ENCODE results near the gene SEZ6L2. TPM values are rescaled to one million over a fixed set of nuclear protein-coding genes. Genes with fewer than 3 reads are reported as not detected.
A peak's percentile ranks its signal among the peaks of the same experiment; 100 is the strongest.
"Not testable (repeated sequence)": the region's sequence is repeated elsewhere in the genome, so short reads cannot be mapped to it uniquely, and the experiment has no call there.

SEZ6L2 gene
- polyA plus RNA-seq, 1 donor = 52.3 TPM

DNA sequence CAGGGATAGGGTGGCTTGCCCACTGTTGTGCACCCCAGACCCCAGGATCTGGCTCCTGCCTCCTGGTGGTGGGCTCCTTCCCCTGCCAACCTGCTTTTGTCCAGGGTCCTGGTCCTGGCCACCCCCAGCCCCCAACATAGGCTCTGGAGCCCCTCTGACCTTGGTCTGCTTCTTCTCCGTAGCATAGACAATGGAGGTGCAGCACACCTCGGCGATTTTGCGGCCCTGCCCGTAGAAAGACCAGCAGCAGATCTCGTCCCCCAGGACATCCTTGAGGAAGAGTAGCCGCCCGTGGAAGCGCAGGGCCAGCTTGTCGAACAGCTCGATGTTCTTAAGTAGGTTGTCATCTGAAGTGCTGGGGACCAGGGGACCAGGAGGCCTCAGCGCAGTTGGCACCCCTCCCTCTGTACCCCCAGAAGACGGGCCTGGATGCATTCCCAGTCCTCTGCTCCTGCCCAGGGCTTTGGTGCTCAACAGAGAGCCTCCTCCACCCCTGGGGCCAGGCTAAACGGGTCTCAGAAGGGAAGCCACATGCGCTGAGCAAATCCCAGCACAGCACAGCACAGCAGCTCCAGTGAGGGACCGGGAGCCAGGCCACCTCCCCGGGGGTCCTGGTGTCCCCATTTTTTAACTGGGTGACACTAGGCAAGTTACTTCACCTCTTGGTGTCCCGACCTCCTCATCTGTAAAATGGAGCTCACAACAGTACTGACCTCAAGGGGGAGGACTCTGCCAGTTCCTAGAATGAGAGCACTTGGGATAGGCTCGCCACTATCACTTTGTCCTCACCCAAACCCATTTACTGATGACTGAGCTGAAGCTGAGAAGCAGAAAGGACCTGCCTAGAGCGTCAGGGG, 11.7 kb upstream of the SEZ6L2 start:
- Histone ChIP-seq H3K4me1 (ENCODE audit: control insufficient read depth, insufficient read depth, low read length) (no peaks in the 10 kb centered on the region), H3K4me3 (ENCODE audit: low read length) (no peak overlapping the region), H3K27me3 (ENCODE audit: control insufficient read depth, insufficient read depth, low read length) (no peaks in the 10 kb centered on the region), H3K27ac (ENCODE audit: low read length) (no peak overlapping the region), H3K9me3 (ENCODE audit: control insufficient read depth, low read depth, low read length) (peaks cover 2% of the 10 kb centered on the region), H3K36me3 (ENCODE audit: control insufficient read depth, insufficient read depth, low read length) (peaks cover 21% of the 10 kb centered on the region)
- DNase-seq = no peak
- no CpG with 5 or more reads among the region's 20 CpGs for WGBS (ENCODE audit: insufficient coverage, low lambda C conversion rate)

DNA sequence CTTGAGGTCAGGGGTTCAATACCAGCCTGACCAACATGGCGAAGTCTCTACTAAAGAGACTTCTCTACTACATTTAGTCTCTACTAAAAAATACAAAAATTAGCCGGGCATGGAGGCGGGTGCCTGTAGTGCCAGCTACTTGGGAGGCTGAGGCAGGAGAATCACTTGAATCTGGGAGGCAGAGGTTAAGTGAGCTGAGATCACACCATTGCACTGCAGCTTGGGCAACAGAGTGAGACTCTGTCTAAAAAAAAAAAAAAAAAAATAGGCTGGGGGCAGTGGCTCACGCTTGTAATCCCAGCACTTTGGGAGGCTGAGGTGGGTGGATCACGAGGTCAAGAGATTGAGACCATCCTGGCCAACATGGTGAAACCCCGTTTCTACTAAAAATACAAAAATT, 10.5 kb upstream of the SEZ6L2 start:
- H3K27ac ChIP-seq (ENCODE audit: low read length); H3K4me1 ChIP-seq (ENCODE audit: control insufficient read depth, insufficient read depth, low read length); DNase-seq; H3K4me3 ChIP-seq (ENCODE audit: low read length); H3K27me3 ChIP-seq (ENCODE audit: control insufficient read depth, insufficient read depth, low read length); H3K9me3 ChIP-seq (ENCODE audit: control insufficient read depth, low read depth, low read length): not testable (repeated sequence)
- no CpG with 5 or more reads among the region's 6 CpGs for WGBS (ENCODE audit: insufficient coverage, low lambda C conversion rate)
- H3K36me3 ChIP-seq (ENCODE audit: control insufficient read depth, insufficient read depth, low read length) = peaks cover 19% of the 10 kb centered on the region

DNA sequence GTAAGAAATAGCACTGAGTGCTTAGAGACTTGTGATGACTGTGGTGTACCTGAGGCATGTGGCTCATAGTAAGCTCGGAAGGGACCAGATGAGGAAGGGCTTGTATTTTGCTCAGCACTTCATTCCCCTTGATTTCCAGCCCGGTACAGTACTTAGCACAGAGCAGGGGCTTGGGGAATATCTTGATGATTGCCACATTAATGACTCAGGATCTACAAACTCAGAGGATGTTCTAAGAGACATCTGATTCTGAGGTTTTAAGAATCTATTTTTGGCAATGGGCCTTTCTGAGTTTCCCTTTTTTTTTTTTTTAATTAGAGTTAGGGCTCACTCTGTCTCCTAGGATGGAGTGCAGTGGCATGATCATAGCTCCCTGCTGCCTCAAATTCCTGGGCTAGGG, 10.0 kb upstream of the SEZ6L2 start:
- Histone ChIP-seq H3K27ac (ENCODE audit: low read length) (no peak overlapping the region), H3K27me3 (ENCODE audit: control insufficient read depth, insufficient read depth, low read length) (no peaks in the 10 kb centered on the region), H3K9me3 (ENCODE audit: control insufficient read depth, low read depth, low read length) (peaks cover 2% of the 10 kb centered on the region), H3K4me3 (ENCODE audit: low read length) (no peak overlapping the region), H3K36me3 (ENCODE audit: control insufficient read depth, insufficient read depth, low read length) (peaks cover 15% of the 10 kb centered on the region), H3K4me1 (ENCODE audit: control insufficient read depth, insufficient read depth, low read length) (no peaks in the 10 kb centered on the region)
- DNase-seq = no peak
- no CpG with 5 or more reads among the region's 2 CpGs for WGBS (ENCODE audit: insufficient coverage, low lambda C conversion rate)

DNA sequence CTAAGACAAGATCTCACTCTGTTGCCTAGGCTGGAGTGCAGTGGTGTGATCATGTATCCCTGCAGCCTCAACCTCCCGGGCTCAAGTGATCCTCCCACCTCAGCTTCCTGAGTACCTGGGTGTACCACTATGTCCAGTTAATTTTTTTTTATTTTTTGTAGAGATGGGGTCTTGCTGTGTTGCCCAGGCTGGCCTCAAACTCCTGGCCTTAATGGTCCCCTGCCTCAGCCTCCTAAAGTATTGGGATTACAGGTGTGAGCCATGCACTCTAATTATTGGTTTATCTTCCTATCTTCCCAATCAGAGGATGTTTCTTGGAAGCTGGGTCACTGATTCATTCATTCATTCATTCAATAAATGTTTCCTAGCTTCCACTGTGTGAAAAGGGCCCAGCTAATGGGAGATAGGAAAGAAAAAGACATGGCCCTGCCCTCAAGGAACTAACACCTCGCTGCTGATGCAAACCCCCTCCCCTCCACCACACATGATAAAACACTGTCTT, 9.4 kb upstream of the SEZ6L2 start:
- Histone ChIP-seq H3K4me3 (ENCODE audit: low read length) (no peak overlapping the region), H3K27me3 (ENCODE audit: control insufficient read depth, insufficient read depth, low read length) (no peaks in the 10 kb centered on the region), H3K4me1 (ENCODE audit: control insufficient read depth, insufficient read depth, low read length) (no peaks in the 10 kb centered on the region), H3K27ac (ENCODE audit: low read length) (no peak overlapping the region), H3K36me3 (ENCODE audit: control insufficient read depth, insufficient read depth, low read length) (peaks cover 11% of the 10 kb centered on the region), H3K9me3 (ENCODE audit: control insufficient read depth, low read depth, low read length) (peaks cover 2% of the 10 kb centered on the region)
- DNase-seq = no peak
- no CpG with 5 or more reads among the region's 2 CpGs for WGBS (ENCODE audit: insufficient coverage, low lambda C conversion rate)

DNA sequence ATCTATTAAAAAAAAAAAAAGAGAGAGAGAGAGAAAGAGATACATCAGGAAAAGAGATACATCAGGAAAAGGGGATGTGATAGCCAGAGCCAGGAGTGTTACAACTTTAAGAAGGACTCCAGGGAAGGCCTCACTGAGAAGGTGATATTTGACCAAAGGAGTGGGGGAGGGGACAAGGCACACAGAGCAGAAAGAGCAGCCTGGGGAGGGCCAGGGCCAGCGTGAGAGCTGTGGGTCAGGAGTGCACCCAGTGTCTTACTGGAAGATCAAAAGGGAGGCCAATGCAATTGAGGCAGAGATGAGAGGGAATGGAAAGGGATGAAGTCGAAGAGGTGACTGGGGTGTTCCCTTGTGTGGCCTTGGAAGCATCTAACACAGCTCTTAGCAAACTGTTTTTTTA, 8.6 kb upstream of the SEZ6L2 start:
- Histone ChIP-seq H3K4me3 (ENCODE audit: low read length) (no peak overlapping the region), H3K27me3 (ENCODE audit: control insufficient read depth, insufficient read depth, low read length) (no peaks in the 10 kb centered on the region), H3K4me1 (ENCODE audit: control insufficient read depth, insufficient read depth, low read length) (no peaks in the 10 kb centered on the region), H3K27ac (ENCODE audit: low read length) (no peak overlapping the region), H3K36me3 (ENCODE audit: control insufficient read depth, insufficient read depth, low read length) (peaks cover 8% of the 10 kb centered on the region), H3K9me3 (ENCODE audit: control insufficient read depth, low read depth, low read length) (peaks cover 2% of the 10 kb centered on the region)
- no peak for DNase-seq
- 80% methylated on average over 1 of the region's 2 CpGs for WGBS (ENCODE audit: insufficient coverage, low lambda C conversion rate)

DNA sequence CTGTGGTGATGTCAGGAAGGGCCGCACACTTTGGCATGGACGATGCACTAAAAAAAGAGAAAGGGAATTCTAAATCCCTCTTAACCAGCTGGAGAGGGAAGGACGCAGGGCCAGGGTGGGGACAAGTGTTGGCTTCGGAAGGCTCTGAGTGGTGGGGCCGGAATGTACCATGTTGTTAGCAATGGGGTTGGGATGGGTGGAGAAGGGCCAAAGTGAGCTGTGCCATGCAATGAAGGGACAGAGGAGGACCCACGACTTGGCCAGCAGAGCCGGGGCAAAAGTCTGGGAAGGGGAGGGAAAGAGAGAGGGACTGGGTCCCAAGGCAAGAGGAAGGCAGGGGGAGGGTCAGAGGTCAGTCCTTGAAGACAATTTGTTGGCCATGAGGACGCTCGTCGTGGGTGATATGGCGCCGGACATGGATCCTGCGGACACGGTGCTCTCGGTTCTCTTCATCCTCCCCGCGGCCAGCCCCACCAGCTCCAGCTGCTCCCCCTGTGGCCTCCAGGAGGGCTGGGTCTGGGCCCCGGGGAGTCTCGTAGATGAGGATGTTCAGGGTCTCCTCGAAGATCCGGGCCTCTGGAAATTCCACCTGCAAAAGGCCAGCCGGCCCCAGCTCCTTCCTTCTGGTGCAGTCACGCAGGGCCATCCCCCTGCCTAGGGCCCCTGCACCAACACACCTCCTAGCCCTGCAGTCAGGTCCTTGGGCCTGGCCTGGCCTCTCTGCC, 7.3 kb upstream of the SEZ6L2 start:
- 50% methylated on average over 1 of the region's 23 CpGs for WGBS (ENCODE audit: insufficient coverage, low lambda C conversion rate)
- Histone ChIP-seq H3K27ac (ENCODE audit: low read length) (no peak overlapping the region), H3K4me1 (ENCODE audit: control insufficient read depth, insufficient read depth, low read length) (peaks cover 5% of the 10 kb centered on the region), H3K27me3 (ENCODE audit: control insufficient read depth, insufficient read depth, low read length) (no peaks in the 10 kb centered on the region), H3K4me3 (ENCODE audit: low read length) (no peak overlapping the region), H3K9me3 (ENCODE audit: control insufficient read depth, low read depth, low read length) (peaks cover 2% of the 10 kb centered on the region), H3K36me3 (ENCODE audit: control insufficient read depth, insufficient read depth, low read length) (peaks cover 8% of the 10 kb centered on the region)
- DNase-seq = no peak

DNA sequence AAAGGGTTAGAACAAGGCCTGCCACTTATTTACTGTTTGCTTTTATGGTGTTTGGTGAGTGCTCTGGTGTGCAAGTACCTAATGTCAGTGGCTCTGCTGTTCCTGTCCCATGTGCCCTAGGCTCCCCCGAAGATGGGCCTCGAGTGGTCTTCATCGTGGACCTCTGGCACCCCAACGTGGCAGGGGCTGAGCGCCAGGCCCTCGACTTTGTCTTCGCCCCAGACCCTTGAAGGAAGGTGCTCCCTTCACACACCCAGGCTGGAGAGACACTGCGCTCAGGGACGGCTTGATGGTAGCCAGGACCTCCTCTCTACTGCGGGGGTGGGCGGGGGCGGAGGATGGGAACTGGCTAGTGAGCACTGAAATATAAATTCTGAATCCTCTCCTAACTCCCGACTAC, 6.3 kb upstream of the SEZ6L2 start:
- Histone ChIP-seq H3K9me3 (ENCODE audit: control insufficient read depth, low read depth, low read length) (no peaks in the 10 kb centered on the region), H3K27ac (ENCODE audit: low read length) (no peak overlapping the region), H3K36me3 (ENCODE audit: control insufficient read depth, insufficient read depth, low read length) (peaks cover 8% of the 10 kb centered on the region), H3K4me3 (ENCODE audit: low read length) (no peak overlapping the region), H3K27me3 (ENCODE audit: control insufficient read depth, insufficient read depth, low read length) (no peaks in the 10 kb centered on the region), H3K4me1 (ENCODE audit: control insufficient read depth, insufficient read depth, low read length) (peaks cover 14% of the 10 kb centered on the region)
- no CpG with 5 or more reads among the region's 13 CpGs for WGBS (ENCODE audit: insufficient coverage, low lambda C conversion rate)
- DNase-seq = no peak

DNA sequence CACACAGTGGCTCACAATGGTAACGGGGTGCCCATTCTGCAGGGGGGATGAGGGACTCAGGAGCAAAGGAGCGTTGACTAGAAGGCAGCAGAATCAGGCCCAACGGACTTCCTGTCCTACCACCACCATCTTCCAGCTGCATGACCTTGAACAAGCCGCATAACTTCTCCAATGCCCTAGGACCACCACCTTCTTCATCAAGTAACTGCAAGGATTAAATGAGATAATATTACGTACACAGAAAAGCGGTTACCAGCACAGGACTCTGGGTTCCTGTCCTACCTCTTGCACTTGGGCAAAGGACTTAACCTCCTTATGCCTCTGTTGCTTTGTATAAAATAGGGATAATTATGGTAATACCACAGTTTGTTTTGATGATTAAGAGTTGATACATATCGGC, 5.6 kb upstream of the SEZ6L2 start:
- H3K4me1 ChIP-seq (ENCODE audit: control insufficient read depth, insufficient read depth, low read length) = peaks cover 14% of the 10 kb centered on the region
- H3K4me3 ChIP-seq (ENCODE audit: low read length) = no peak overlapping the region
- H3K27me3 ChIP-seq (ENCODE audit: control insufficient read depth, insufficient read depth, low read length) = no peaks in the 10 kb centered on the region
- no peak overlapping the region for H3K27ac ChIP-seq (ENCODE audit: low read length)
- H3K9me3 ChIP-seq (ENCODE audit: control insufficient read depth, low read depth, low read length) = no peaks in the 10 kb centered on the region
- 100% methylated on average over 2 of the region's 7 CpGs for WGBS (ENCODE audit: insufficient coverage, low lambda C conversion rate)
- peaks cover 8% of the 10 kb centered on the region for H3K36me3 ChIP-seq (ENCODE audit: control insufficient read depth, insufficient read depth, low read length)
- no peak for DNase-seq

DNA sequence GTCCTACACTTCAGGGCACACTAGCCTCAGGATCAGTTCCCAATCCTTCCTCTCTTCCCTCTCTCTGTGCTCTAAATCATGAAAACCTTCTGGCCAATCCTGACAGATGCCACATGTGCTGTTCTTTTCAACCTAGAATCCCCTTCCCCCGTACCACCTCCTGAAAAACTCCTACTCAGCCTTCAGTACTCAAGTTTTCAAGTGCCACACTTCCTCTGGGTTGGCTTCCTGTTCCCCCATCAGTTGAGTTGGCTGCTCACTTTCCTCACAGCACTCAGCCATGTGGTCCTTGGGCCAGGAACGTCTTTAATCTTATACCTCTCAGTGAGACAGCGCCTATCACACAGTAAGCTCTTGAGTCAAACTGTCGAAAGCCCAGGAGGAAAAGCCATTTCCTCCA, 4.2 kb upstream of the SEZ6L2 start:
- H3K9me3 ChIP-seq (ENCODE audit: control insufficient read depth, low read depth, low read length) = no peaks in the 10 kb centered on the region
- peaks cover 5% of the 10 kb centered on the region for H3K36me3 ChIP-seq (ENCODE audit: control insufficient read depth, insufficient read depth, low read length)
- H3K27me3 ChIP-seq (ENCODE audit: control insufficient read depth, insufficient read depth, low read length) = no peaks in the 10 kb centered on the region
- no CpG with 5 or more reads among the region's 4 CpGs for WGBS (ENCODE audit: insufficient coverage, low lambda C conversion rate)
- no peak overlapping the region for H3K4me3 ChIP-seq (ENCODE audit: low read length)
- H3K4me1 ChIP-seq (ENCODE audit: control insufficient read depth, insufficient read depth, low read length) = peaks cover 20% of the 10 kb centered on the region
- DNase-seq = no peak
- H3K27ac ChIP-seq (ENCODE audit: low read length) = no peak overlapping the region

DNA sequence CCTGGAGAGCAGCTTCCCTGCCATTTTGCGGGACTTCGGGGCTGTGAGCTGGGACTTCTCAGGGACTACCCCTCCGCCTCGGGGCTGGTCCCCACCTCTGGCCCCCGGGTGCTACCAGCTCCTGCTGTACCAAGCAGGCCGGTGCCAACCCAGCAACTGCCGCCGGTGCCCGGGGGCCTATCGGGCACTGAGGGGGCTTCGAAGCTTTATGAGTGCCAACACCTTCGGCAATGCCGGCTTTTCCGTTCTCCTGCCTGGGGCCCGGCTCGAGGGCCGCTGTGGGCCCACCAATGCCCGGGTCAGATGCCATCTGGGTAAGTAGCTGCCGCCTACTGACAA, 2.2 kb upstream of the SEZ6L2 start:
- no peak for DNase-seq
- peaks cover 31% of the 10 kb centered on the region for H3K4me1 ChIP-seq (ENCODE audit: control insufficient read depth, insufficient read depth, low read length)
- peak overlapping the region; percentile 48 for H3K4me3 ChIP-seq (ENCODE audit: low read length)
- WGBS (ENCODE audit: insufficient coverage, low lambda C conversion rate) = no CpG with 5 or more reads among the region's 19 CpGs
- H3K36me3 ChIP-seq (ENCODE audit: control insufficient read depth, insufficient read depth, low read length) = peaks cover 3% of the 10 kb centered on the region
- H3K27ac ChIP-seq (ENCODE audit: low read length) = no peak overlapping the region
- no peaks in the 10 kb centered on the region for H3K9me3 ChIP-seq (ENCODE audit: control insufficient read depth, low read depth, low read length)
- no peaks in the 10 kb centered on the region for H3K27me3 ChIP-seq (ENCODE audit: control insufficient read depth, insufficient read depth, low read length)

Data from large intestine (tissue), 3 donors.